GM12878 (cell line): Measurements from ENCODE around the gene KRT79. TPM values are rescaled to one million over a fixed set of nuclear protein-coding genes. Genes with fewer than 3 reads are reported as not detected.

ENCODE experiments used
- ATAC-seq: fragments of 200-7000 bp; cut with Tn5 transposase; 3 replicates; pipeline ENCODE4 v1.9.1; 2020; ENCODE audit warnings: mild to moderate bottlenecking, moderate library complexity
- BruUV-seq: library from RNA; stranded (reverse); fragments of 400-500 nt; replicated peaks from 2 replicates; lab custom pipeline; 2021; lab: Mats Ljungman, UMichigan
- CTCF ChIA-PET: fragments of 300-600 bp; sonication (Branson Sonifier 250); formaldehyde crosslinking; extraction: SDS; loops from one replicate; lab custom pipeline; 2021; ENCODE audit warnings: inconsistent platforms; lab: Yijun Ruan, JAX
- POLR2A ChIA-PET: fragments of 350-600 bp; formaldehyde crosslinking; extraction: SDS; loops from one replicate; lab custom pipeline; 2021; ENCODE audit warnings: inconsistent platforms; lab: Charles Lee
- RAD21 ChIA-PET: fragments of 300-600 bp; sonication (Branson Sonifier 250); formaldehyde crosslinking; loops from one replicate; lab custom pipeline; 2023; ENCODE audit warnings: antibody characterized with exemption; ENCODE audit not compliant: unreplicated experiment; lab: Charles Lee
- SMC1A ChIA-PET: fragments of 300-600 bp; sonication (Branson Sonifier 250); formaldehyde crosslinking; loops from one replicate; lab custom pipeline; 2023; ENCODE audit not compliant: unreplicated experiment, uncharacterized antibody; lab: Charles Lee
- DNase-seq: peaks from one replicate; pipeline ENCODE4 v3.0.0-alpha.2; 2011; ENCODE audit warnings: low read depth, low spot score
- FAIRE-seq: peaks from 3 replicates; lab custom pipeline; 2011; peaks lifted over from hg19 to GRCh38; lab: Jason Lieb, UNC
- H2AFZ ChIP-seq: 2 replicates; pipeline ENCODE4 v1.6.0; 2011; ENCODE audit warnings: low read depth, low read length, control low read depth; ENCODE audit not compliant: control insufficient read depth
- H3K27ac ChIP-seq: 2 replicates; pipeline ENCODE4 v1.5.1; 2011; ENCODE audit warnings: control low read depth; ENCODE audit not compliant: control insufficient read depth, insufficient read depth
- H3K27me3 ChIP-seq, 2 experiments: replicated peaks in 1 of 2; 2 replicates each; pipeline versions ENCODE4 v1.6.0 to v1.6.1; 2011; ENCODE audit warnings: low read length in 1 of 2; ENCODE audit not compliant: control insufficient read depth in 2 of 2, insufficient read depth in 2 of 2
- H3K36me3 ChIP-seq, 2 experiments: 2 replicates each; pipeline ENCODE4 v1.5.1; 2011; ENCODE audit warnings: low read length in 1 of 2; ENCODE audit not compliant: control insufficient read depth in 2 of 2, insufficient read depth in 2 of 2
- H3K4me1 ChIP-seq: 2 replicates; pipeline ENCODE4 v1.6.1; 2011; ENCODE audit warnings: mild to moderate bottlenecking, low read length, moderate library complexity, mixed read lengths; ENCODE audit not compliant: control insufficient read depth, insufficient read depth
- H3K4me2 ChIP-seq: 2 replicates; pipeline ENCODE4 v1.6.0; 2011; ENCODE audit warnings: control low read depth; ENCODE audit not compliant: control insufficient read depth, insufficient read depth
- H3K4me3 ChIP-seq: fragments of 200-600 bp; sonication (generic); 2 replicates; pipeline ENCODE4 v1.5.1; 2016
- H3K79me2 ChIP-seq: 2 replicates; pipeline ENCODE4 v1.6.0; 2011; ENCODE audit warnings: low read length; ENCODE audit not compliant: control insufficient read depth, insufficient read depth
- H3K9ac ChIP-seq: 2 replicates; pipeline ENCODE4 v1.8.0; 2011; ENCODE audit warnings: low read length, control low read depth, mixed read lengths; ENCODE audit not compliant: control insufficient read depth, insufficient read depth
- H3K9me3 ChIP-seq: replicated peaks from 3 replicates; pipeline ENCODE4 v1.5.1; 2011; ENCODE audit warnings: mild to moderate bottlenecking, low read length; ENCODE audit not compliant: control insufficient read depth, insufficient read depth
- H4K20me1 ChIP-seq: 2 replicates; pipeline ENCODE4 v1.6.0; 2011; ENCODE audit not compliant: control insufficient read depth, insufficient read depth
- CREM ChIP-seq: IDR thresholded peaks from 2 replicates; pipeline ENCODE4 v1.6.1; 2014; ENCODE audit warnings: antibody characterized with exemption, low read depth
- E2F8 ChIP-seq: fragments of 450-650 bp; IDR thresholded peaks from 2 replicates; pipeline ENCODE4 v1.6.1; 2018; ENCODE audit warnings: mild to moderate bottlenecking, low read depth, moderate library complexity; ENCODE audit not compliant: partially characterized antibody
- FOXM1 ChIP-seq: IDR thresholded peaks from 2 replicates; pipeline ENCODE4 v1.6.1; 2012; ENCODE audit warnings: low read depth, mild to moderate bottlenecking, inconsistent platforms, low read length, moderate library complexity
- HSF1 ChIP-seq: fragments of 150-350 bp; IDR thresholded peaks from 2 replicates; pipeline ENCODE4 v1.6.1; 2014; ENCODE audit warnings: mild to moderate bottlenecking, low read depth, low read length
- KDM1A ChIP-seq: fragments of 200-600 bp; sonication (generic); IDR thresholded peaks from 2 replicates; pipeline ENCODE4 v1.6.1; 2016; ENCODE audit warnings: borderline replicate concordance
- YY1 ChIP-seq: IDR thresholded peaks from 2 replicates; pipeline ENCODE4 v1.6.1; 2011; ENCODE audit warnings: low read depth, mild to moderate bottlenecking, low read length
- ZNF274 ChIP-seq: IDR thresholded peaks from one replicate; pipeline ENCODE4 v1.8.0; 2011; ENCODE audit not compliant: insufficient read length, insufficient read depth
- WGBS: methylation state at CpG from one replicate; pipeline ENCODE4 v1.1.6; 2016; ENCODE audit warnings: low lambda C conversion rate; ENCODE audit not compliant: insufficient replicate concordance, insufficient coverage; ENCODE audit errors: missing lambda C conversion rate; 5-methylcytosine and 5-hydroxymethylcytosine counted together
- in situ Hi-C: fragments of 300-500 bp; cut with MboI; formaldehyde crosslinking; loops from 9 replicates; pipeline ENCODE4 v1.14.3; 2018; ENCODE audit warnings: mixed read lengths
- intact Hi-C: fragments of 100-400 bp; cut with micrococcal nuclease; formaldehyde crosslinking; loops from one replicate; pipeline ENCODE4 v1.14.2; 2022; ENCODE audit not compliant: unreplicated experiment
- polyA plus RNA-seq, 11 experiments: library from polyadenylated mRNA; depleted of rRNA in 4 of 11; unstranded in 6 of 11; stranded (reverse) in 5 of 11; fragments of >200 nt; fragmentation: Nextera tagmentation in 4 of 11; fragmentation: Illumina TruSeq in 1 of 11; extraction: Ambion mirVana in 4 of 11; extraction: Trizol in 1 of 11; gene quantifications; 1 replicate in 1 of 11; 2 replicates in 10 of 11; pipeline versions ENCODE4 v1.2.1 to v1.2.3, GENCODE V29; 2011 to 2016; ENCODE audit warnings: inconsistent platforms in 2 of 11, missing spikeins in 2 of 11, low read depth in 1 of 11
- total RNA-seq, 4 experiments: library from RNA; depleted of rRNA in 3 of 4; stranded (reverse); fragments of >200 nt in 3 of 4; fragmentation: Illumina TruSeq in 1 of 4; extraction: Trizol in 1 of 4; gene quantifications; 2 replicates each; pipeline versions ENCODE4 v1.2.1 to v1.2.3, GENCODE V29; 2013 to 2021

KRT79 gene
- total and polyA plus RNA-seq, 10 of the 15 experiments (the other 5 are each of a cell fraction or from before 2014, with no cell fraction given), result 0.03 to 0.09 (median 0.07) TPM; not detected in 7

- TF ChIP-seq E2F8 (no peak), CREM (no peak), ZNF274 (no peak), YY1 (no peak)
Measured at GRCh38 chr12:52822771-52823510, 11.2 kb downstream of the KRT79 start (continued).

GRCh38 chr12:52821826-52822660 lies 12.1 kb downstream of the KRT79 start:
- no peak overlapping the region for H2AFZ ChIP-seq
- SMC1A ChIA-PET, result no interaction called here
- no peak overlapping the region for H3K27ac ChIP-seq
- H3K4me3 ChIP-seq, result no peak overlapping the region
- WGBS, result 41% methylated on average over 10 of the region's 10 CpGs
- CTCF ChIA-PET, result no interaction called here
- TF ChIP-seq HSF1 (no peak), FOXM1 (no peak), KDM1A (no peak)
- H3K79me2 ChIP-seq, result no peaks in the 10 kb centered on the region
- DNase-seq, result no peak
- no peaks in the 10 kb centered on the region; the same call in 1 of the 2 replicates for H4K20me1 ChIP-seq
- no TSS peak for BruUV-seq
- no peaks in the 10 kb centered on the region for H3K36me3 ChIP-seq
- intact Hi-C loops, result no loop called here
- ATAC-seq, result no peak
- in situ Hi-C loops, result no loop called here
- no peak overlapping the region for H3K4me2 ChIP-seq
- no peak for FAIRE-seq
- RAD21 ChIA-PET, result no interaction called here
- POLR2A ChIA-PET, result no interaction called here
- no peak overlapping the region for H3K9ac ChIP-seq
- peaks cover 0 to 9% of the 10 kb centered on the region in 2 experiments; a peak in 2 of 4 replicates for H3K27me3 ChIP-seq
- no peaks in the 10 kb centered on the region for H3K9me3 ChIP-seq
- no peaks in the 10 kb centered on the region for H3K4me1 ChIP-seq
